Heart right ventricle (tissue), 16 donors: ENCODE measurements around the gene DIP2C. TPM values are rescaled to one million over a fixed set of nuclear protein-coding genes. Genes with fewer than 3 reads are reported as not detected.

Experiments used
- ATAC-seq, 8 donors: fragments of 200-7000 bp; cut with Tn5 transposase; one replicate each; pipeline ENCODE4 v1.9.1; 2020; ENCODE audit warnings: mild to moderate bottlenecking in 8 of 8, moderate library complexity in 8 of 8, moderate number of reproducible peaks in 1 of 8
- DNase-seq, 2 donors: peaks; one replicate each; pipeline ENCODE4 v3.0.0-alpha.2; 2020
- H3K27ac ChIP-seq, 10 donors: fragments of 200-600 bp; sonication (generic) in 2 of 10; one replicate each; pipeline versions ENCODE4 v1.5.0 to v1.8.0; 2020 to 2022; ENCODE audit warnings: mild to moderate bottlenecking in 3 of 10
- H3K27me3 ChIP-seq, 7 donors: fragments of 200-600 bp; one replicate each; pipeline ENCODE4 v1.8.0; 2021 to 2022; ENCODE audit warnings: mild to moderate bottlenecking in 2 of 7
- H3K36me3 ChIP-seq, 9 donors: fragments of 200-600 bp; sonication (generic) in 1 of 9; one replicate each; pipeline versions ENCODE4 v1.5.0 to v1.8.0; 2020 to 2022; ENCODE audit warnings: mild to moderate bottlenecking in 2 of 9
- H3K4me1 ChIP-seq, 9 donors: fragments of 200-600 bp; sonication (generic) in 1 of 9; one replicate each; pipeline versions ENCODE4 v1.5.0 to v1.8.0; 2020 to 2022; ENCODE audit warnings: mild to moderate bottlenecking in 4 of 9
- H3K4me3 ChIP-seq, 10 donors: fragments of 200-600 bp; sonication (generic) in 2 of 10; one replicate each; pipeline versions ENCODE4 v1.5.0 to v1.8.0; 2020 to 2022; ENCODE audit warnings: mild to moderate bottlenecking in 7 of 10, moderate library complexity in 2 of 10
- H3K9me3 ChIP-seq, 11 donors: fragments of 200-600 bp in 10 of 11; sonication (generic) in 2 of 11; one replicate each; pipeline versions ENCODE4 v1.5.0 to v1.8.0; 2013 to 2022; ENCODE audit warnings: mild to moderate bottlenecking in 2 of 11, control low read depth in 1 of 11, moderate library complexity in 1 of 11
- CTCF ChIP-seq, 9 donors: fragments of 200-600 bp; sonication (generic) in 2 of 9; IDR thresholded peaks; one replicate each; pipeline versions ENCODE4 v1.5.0 to v1.8.0; 2021 to 2022; ENCODE audit warnings: antibody characterized with exemption in 9 of 9, mild to moderate bottlenecking in 5 of 9, moderate library complexity in 1 of 9
- WGBS, 2 donors: extraction: QIAGEN DNeasy Blood & Tissue Kit; methylation state at CpG; one replicate each; pipeline ENCODE4 v1.1.7; 2013; ENCODE audit warnings: inconsistent platforms in 1 of 2; 5-methylcytosine and 5-hydroxymethylcytosine counted together
- intact Hi-C, 10 donors: fragments of 100-400 bp; cut with DNase I; formaldehyde crosslinking; loops; one replicate each; pipeline versions ENCODE4 v1.11.1 to v1.14.2; 2022
- polyA plus RNA-seq, 2 donors: library from polyadenylated mRNA; stranded (reverse); fragments of 200-250 nt; gene quantifications; one replicate each; pipeline ENCODE4 v1.2.3, GENCODE V29; 2013
- total RNA-seq, 10 donors: library from RNA; stranded (reverse); fragmentation: NEBNext Ultra II Directional in 3 of 10; extraction: Animal tissue kit (Norgen Biotek cat#: 25700) in 3 of 10; gene quantifications; one replicate each; pipeline versions ENCODE4 v1.2.1 to v1.2.4, GENCODE V29; 2021 to 2023
- donor health status: Arrhythmogenic right ventricular cardiomyopathy.
- donor health status: ischemic (EF 13 %, LVEDD 7.1; RV severe dilation, severe dysfunction).
- donor health status: healthy with polysubstance abuse.
- donor health status: DM: no; HTN: yes; CAD: no.
- donor health status: DM: no; HTN: no; CAD: no.
- donor health status: ischemic (EF 25% LVEDD 6.9; RV normal size, moderate dysfunction).
- donor health status: ischemic (EF 25% LVEDD 5.7; RV mildly dilated, moderate dysfunction).
- donor health status: healthy.
- donor health status: DM: yes; HTN: yes; CAD: no.
- donor health status: Ischemic cardiomyopathy.
- donor health status: ischemic (EF 35%, LVEDD 5.7; RV mildly dilated, moderate dysfunction).
- donor health status: nonischemic (EF 11% LVEDD 7.7; RV severe dilation, severe dysfunction).
- donor health status: DM: yes; HTN: yes; CAD: no.
- donor health status: PGD.
- donor health status: ischemic (EF 29% LVEDD 5.4; RV normal size, mild dysfunction).
- donor health status: nonischemic (EF 23%, LVEDD 6.1; RV moderate dilation, normal function).

Gene DIP2C
- total and polyA plus RNA-seq, 12 donors: 7.1 to 48.2 (median 33.7) TPM

- Histone ChIP-seq H3K4me3 (no peak overlapping the region), H3K27ac (no peak overlapping the region), H3K4me1 (peaks cover 0 to 16% (median 8%) of the 10 kb centered on the region in 9 donors), H3K27me3 (no peaks in the 10 kb centered on the region), H3K9me3 (no peaks in the 10 kb centered on the region), H3K36me3 (peaks cover 0 to 49% (median 12%) of the 10 kb centered on the region in 9 donors)
- TF ChIP-seq CTCF (IDR thresholded peaks at IDR 0.05): no peak
- DNase-seq (no peak), ATAC-seq (no peak)
- intact Hi-C loops: no loop called here
- WGBS, 2 donors: 93 to 94% methylated on average over 22 of the region's 22 CpGs
These were observed 361.3 kb downstream of the DIP2C start for GRCh38 chr10:327889-328852.

- Histone ChIP-seq H3K27ac (no peak overlapping the region), H3K9me3 (no peaks in the 10 kb centered on the region), H3K4me1 (peaks cover 0 to 16% (median 8%) of the 10 kb centered on the region in 9 donors), H3K4me3 (no peak overlapping the region), H3K27me3 (no peaks in the 10 kb centered on the region), H3K36me3 (peaks cover 0 to 49% (median 12%) of the 10 kb centered on the region in 9 donors)
- intact Hi-C loops: no loop called here
- TF ChIP-seq CTCF (IDR thresholded peaks at IDR 0.05): no peak
- DNase-seq (no peak), ATAC-seq (no peak)
- 91 to 92% methylated on average over 29 of the region's 29 CpGs for WGBS, 2 donors
These were observed 362.4 kb downstream of the DIP2C start for GRCh38 chr10:326894-327635.

GRCh38 chr10:326350-326749, 363.1 kb downstream of the DIP2C start:
- Histone ChIP-seq H3K36me3 (peaks cover 0 to 49% (median 12%) of the 10 kb centered on the region in 9 donors), H3K27me3 (no peaks in the 10 kb centered on the region), H3K4me1 (peaks cover 0 to 16% (median 8%) of the 10 kb centered on the region in 9 donors), H3K9me3 (no peaks in the 10 kb centered on the region), H3K4me3 (no peak overlapping the region), H3K27ac (no peak overlapping the region)
- intact Hi-C loops: no loop called here
- DNase-seq (no peak), ATAC-seq (no peak)
- WGBS, 2 donors: 77 to 82% methylated on average over 11 of the region's 11 CpGs
- TF ChIP-seq CTCF (IDR thresholded peaks at IDR 0.05): no peak

- Histone ChIP-seq H3K27me3 (no peaks in the 10 kb centered on the region), H3K4me1 (peaks cover 0 to 16% (median 8%) of the 10 kb centered on the region in 9 donors), H3K27ac (no peak overlapping the region), H3K9me3 (no peaks in the 10 kb centered on the region), H3K36me3 (peaks cover 0 to 59% (median 12%) of the 10 kb centered on the region in 9 donors), H3K4me3 (no peak overlapping the region)
- intact Hi-C loops: no loop called here
- DNase-seq (no peak), ATAC-seq (no peak)
- no peak for TF ChIP-seq CTCF (IDR thresholded peaks at IDR 0.05)
- WGBS, 2 donors: 95 to 96% methylated on average over 8 of the region's 8 CpGs
These were observed 364.2 kb downstream of the DIP2C start for GRCh38 chr10:325282-325681.
